GM18867 (cell line): Measurements from ENCODE around the gene CLK4.

Experiments used
- ATAC-seq: cut with Tn5 transposase; IDR thresholded peaks from one replicate; pipeline ENCODE4 v1.9.1; 2021; ENCODE audit warnings: mild to moderate bottlenecking, moderate library complexity; ENCODE audit not compliant: unreplicated experiment

The CLK4 gene

DNA sequence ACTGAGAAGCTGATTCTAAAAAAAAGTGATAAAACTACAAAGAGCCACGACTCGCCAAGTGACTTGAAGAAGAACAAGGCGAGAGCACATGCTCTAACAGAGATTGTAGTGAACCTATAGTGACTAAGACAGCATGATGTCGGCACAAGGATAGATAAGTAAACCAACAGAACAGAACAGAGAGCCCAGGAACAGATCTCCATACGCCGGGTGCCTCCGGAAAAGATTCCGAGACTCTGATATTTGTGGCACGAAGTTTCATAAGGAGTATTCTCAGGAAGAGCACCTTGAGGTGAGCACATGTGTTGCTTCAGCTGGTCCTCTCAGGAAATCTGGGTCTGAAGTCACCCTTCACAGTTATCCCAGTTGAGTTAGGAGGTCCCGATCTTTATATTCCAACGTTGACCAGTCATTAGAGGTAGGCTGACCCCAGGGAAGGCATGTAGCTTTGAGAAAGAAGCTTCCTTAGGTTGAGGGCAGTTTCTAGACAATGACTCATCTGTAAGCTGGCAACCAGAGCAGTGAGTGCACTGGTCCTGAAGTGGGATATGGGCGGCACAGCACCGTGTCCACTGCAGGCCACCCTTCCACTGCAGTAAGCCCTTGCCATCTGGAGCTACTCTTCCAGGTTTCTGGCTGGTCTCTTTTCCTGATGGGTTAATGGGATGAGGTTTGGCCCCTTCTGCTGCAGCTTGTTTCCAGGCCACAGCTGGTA is 13.6 kb upstream of the CLK4 start:
- no peak for ATAC-seq

DNA sequence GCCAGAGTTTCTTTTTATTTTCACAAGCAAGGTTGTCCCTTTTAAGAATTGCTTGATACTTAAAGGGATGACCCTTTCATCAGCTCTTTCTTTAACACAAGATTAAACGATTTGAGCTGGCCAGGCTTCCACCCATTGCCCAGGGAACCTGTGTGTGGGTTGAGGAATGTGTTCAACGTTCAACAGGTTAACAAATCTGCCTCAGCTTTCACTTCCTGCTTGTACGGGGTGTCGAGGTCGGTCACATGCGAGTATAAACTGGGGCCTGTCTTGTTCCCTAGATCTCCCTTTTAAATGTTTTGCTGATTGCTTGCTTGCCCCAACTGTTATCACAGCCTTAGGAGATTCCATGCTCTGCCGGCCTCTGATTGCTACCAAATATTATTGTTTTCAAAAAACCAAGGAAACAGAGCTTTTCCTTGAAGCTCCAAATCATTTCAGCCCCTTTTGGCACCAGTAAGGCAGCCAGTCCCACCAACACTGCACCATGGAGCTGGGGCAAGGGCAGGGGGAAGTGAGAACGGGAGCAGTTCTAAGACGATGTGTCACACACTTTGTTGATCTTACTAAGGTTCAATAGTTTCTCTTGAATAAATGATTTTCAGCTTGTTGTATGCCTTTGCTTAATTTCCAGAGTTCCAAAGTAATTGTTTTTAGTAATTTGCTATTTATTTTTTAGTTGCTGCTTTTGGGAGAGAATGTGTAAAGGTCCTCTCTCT is 10.7 kb upstream of the CLK4 start:
- ATAC-seq = no peak

- no peak for ATAC-seq
Measured at GRCh38 chr5:178632285-178632684, 5.4 kb upstream of the CLK4 start.

- no peak for ATAC-seq
Measured at GRCh38 chr5:178630951-178631350, 4.1 kb upstream of the CLK4 start.

DNA sequence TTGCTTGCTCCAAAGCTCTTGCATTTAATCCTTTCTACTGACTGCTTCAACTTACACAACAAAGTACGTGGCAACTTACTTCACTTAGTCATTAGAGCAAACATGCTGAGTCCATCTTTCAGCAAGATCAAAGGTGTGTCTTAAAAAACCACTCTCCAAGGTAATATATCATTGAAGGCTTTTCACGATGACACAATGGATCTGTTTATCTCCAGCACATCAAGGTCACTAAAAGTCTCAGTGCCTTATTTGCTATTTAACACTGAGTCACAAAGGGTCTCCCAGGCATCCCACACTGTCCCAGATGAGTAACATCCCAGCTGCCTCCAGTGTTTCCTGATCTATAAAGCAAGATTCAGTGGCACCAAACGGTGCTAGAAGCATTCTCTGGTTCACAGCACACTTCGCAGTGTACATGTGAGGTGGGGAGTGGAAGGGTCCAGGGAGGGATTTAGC is 3.7 kb upstream of the CLK4 start:
- ATAC-seq = no peak

DNA sequence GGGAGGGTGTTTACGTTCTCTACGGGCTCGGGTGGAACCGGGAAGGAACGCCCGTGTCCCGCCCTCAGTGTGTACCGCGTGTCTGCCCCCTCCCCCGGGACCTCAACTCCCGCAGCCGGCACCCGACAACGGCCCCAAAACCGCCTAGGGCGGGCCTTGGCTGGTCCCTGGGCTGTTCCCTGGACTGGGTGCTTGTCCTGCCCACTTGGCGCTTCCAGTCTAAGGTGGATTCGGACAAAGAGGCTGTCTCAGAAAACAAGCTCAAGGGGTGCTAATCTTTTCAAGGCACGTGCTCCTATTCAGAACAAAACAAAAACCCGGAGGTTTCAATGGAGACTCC is 379 bp upstream of the CLK4 start:
- ATAC-seq = no peak

DNA sequence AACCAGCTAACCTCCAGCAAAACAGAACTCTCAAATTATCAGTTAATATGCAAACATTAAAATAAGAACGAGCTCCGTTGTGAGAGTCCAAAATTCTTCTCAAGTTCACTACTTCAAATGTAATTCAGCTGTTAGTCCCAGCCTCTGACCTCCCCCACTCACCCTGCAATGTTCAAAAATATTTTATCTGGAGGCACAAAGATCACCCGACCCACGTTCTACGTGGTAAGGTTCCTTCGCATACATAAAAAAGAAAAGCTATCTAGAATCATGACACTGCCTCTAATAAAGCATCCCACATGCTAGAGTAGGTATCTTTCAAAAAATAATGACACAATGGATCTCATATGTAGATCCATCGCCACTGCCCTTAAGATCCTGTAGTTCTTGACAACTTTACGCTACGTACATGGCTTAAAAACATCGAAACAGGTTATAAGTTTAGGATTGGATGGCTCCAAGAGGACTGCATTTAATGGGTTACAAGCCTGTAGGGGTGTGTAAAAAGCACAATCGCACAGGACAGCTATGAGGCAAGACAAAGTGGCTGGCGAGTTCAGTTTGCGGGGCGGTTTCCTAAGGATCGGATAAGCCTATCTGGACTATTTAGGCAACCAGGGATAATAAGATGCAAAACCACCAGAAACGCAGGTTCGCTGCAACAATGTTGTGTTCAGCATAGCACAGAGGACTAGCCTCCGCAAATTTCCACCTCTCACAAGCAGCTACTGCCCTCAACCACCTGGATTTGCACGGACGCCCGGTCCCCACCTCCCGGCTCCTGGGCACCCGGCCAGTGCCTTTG is 969 bp downstream of the CLK4 start:
- peak; percentile 29 for ATAC-seq

DNA sequence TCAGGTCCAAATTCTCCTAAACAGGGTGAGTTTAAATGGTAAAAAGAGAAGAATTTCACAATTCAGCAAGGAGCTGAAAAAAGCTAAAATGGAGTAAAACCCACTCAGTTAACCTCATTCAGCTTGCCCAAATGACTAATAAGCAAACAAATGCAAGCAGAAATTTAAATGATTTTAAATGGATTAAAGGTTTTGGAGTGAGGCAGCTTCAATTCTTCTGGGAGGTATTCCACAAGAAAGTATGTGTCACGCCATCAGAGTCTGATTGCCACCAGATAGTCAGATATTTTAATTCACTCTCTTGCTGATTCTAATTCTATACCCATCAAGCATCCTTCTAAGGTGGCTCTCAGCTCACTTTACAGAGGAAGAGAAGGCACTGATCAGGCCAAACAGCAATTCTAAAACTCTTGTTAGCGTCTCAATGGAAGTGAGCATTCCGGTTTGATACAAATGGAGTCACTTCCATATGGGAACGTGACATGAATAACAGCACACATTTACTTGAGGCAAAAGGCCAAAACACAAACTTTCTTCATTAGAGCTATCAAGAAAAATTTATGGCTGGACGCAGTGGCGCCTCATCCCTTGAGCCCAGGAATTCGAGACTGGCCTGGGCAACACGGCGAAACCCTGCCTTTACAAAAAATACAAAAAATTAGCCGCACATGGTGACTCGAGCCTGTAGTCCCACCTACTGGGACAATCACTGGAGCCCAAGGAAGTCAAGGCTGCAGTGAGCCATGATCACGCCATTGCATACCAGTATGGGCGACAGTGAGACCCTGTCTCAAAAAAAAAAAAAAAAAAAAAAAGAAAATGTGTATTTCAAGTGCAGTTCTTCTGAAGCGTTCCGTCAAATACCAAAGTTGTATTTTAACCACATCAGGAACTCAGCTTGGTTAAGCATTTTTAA is 2.0 kb downstream of the CLK4 start:
- no peak for ATAC-seq

DNA sequence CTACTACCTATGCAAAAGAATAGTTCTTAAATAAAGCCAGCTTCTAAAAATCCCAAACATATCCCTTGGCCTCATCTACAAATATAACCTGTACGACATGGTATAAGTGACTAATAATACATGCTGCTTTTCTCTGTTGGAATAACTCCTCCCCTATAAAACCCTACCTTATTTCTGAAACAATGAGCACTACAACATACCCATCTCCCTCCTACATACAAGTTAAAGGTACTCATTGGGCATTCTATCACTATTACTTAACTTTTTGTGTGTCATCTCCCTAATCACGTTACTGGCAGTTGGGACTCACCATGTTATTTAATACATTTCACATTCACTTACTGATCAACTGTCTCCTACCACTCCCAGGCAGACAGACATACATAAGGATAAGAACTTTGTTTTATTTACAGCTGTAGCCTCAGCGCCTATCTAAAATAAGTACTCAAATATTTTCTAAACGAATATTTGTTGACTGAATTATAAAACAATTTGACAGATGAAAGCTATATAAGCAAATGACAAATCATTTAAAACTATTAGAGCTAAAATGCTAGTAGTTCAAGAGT is 4.1 kb downstream of the CLK4 start:
- ATAC-seq = no peak

GRCh38 chr5:178619390-178619789 is 7.5 kb downstream of the CLK4 start:
- ATAC-seq = no peak

GRCh38 chr5:178612299-178612698 is 14.6 kb downstream of the CLK4 start:
- ATAC-seq = no peak

DNA sequence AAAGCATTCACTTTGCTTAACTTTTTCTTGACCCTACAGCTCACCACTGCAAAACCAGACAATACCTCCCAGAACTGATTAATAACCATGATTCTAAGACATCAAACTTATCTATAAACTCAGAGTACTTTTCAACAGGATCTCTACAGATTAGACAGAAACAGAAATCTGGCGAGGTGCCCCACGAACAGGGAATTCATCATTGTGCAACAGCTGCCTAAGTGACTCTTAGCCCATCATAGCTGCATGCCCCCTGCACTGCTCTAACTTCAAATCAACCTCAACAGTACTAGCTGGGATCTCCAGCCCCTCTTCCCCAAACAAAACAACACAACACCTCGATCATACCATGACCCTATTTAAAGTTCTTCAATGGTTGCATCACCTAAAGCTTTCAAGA is 20.6 kb downstream of the CLK4 start:
- no peak for ATAC-seq

GRCh38 chr5:178605788-178606187 is 21.1 kb downstream of the CLK4 start:
- no peak for ATAC-seq

DNA sequence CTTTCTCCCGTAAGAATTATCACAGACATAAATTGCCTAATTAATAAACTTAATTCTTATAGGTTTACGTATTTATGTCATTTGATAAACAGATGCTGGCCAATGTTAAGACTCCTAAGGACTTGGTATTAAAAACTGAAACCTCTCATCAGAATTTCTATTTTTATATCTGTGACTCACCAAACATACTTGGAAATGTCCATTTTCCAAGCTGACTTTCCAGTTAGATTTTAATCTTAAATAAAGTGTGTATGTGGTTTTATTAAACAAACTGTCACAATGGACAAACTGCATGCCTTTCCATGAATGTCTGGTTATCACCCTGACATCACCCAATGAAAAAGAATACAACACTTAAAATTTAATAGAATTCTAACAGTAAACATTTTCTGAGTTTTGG is 24.1 kb downstream of the CLK4 start:
- no peak for ATAC-seq

DNA sequence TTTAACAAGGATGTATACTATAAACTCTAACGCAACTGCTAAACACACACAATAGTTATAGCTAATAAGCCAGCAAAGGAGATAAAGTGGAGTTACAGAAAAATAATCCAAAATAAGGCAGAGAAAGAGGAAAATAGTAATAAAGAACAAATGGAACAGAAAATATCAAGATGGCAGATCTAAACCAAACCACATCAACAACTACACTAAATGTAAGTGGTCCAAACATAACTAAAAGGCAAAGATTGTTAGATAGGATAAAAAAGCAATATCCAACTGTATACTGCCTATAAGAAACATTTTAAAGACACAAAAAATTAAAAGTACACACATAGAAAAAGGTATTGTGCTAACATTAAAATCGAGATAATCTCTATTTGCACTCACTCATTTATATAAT is 31.1 kb downstream of the CLK4 start:
- no peak for ATAC-seq

DNA sequence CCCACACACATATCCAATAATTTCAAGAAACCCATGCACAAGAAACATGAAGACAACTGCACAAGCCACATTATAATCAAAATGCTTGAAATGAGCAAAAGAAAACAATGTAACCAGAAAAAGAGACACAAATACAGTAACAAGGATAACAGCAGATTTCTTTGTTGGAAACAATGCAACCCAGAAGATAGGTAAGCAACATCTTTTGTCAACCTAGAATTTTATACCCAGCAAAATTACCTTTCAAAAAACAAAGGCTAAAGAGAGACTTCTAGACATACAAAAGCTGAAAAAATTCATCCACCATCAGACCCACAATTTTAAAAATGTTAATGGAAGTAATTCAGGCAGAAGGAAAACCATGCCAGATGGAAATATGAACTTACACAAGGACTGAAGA is 31.7 kb downstream of the CLK4 start:
- ATAC-seq = no peak

GRCh38 chr5:178590924-178591423 is 35.9 kb downstream of the CLK4 start:
- no peak for ATAC-seq

DNA sequence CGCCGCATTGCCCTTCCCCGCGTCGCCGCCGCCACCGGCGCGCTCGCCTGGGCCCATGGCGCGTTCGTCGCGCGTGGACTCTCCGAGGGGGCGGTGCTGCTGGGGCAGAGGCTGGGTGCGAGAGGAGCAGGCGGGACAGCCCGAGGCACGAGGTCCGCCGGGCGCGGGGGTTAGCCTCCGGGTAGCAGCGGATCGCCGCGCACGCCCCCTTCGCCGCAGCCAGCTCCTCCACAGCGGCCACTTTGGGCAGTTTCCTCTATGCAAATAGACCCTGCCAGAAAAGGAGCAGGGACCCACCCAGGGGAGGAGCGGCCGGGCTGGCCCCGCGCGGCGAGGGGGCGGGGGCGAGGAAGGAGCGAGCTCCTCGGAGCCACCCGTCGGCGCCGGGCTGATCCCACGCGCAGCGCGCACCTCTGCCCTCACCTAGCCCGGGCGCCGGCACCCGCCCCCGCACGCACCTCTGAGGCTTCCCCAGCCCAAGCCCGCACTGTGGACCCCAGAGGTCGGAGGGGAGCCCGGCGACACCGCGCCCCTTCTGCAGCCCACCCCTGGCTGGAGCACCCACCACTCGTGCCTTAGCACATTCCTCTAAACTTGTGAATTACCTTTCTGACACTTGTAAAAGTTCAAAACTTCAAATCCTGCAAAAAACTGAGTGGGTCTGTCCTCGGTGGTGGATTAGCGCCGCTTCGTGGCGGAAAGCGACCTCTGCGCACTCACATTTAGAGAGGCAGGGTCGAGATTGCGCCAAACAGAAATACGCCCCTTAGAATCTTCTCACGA is 36.5 kb downstream of the CLK4 start, which contains the start of gene COL23A1:
COL23A1 (minus strand) TSS at position 253 of the 783 bp plus-strand sequence.
- ATAC-seq = no peak
